ENCODE data around the gene SEPTIN5. TPM values are rescaled to one million over a fixed set of nuclear protein-coding genes. Genes with fewer than 3 reads are reported as not detected.

Gene SEPTIN5
- polyA plus RNA-seq, 1 experiment, result 13.1 TPM

- H3K9me3 ChIP-seq (ENCODE audit: control insufficient read depth, insufficient read depth, low read length), result peaks cover 13% of the 10 kb centered on the region; the same call in 1 of the 2 replicates
- ChIA-PET POLR2A (interaction anchor here (0.5 kb wide), 1 partner anchor 192 kb away, joined by 7 read pairs; no protein-coding TSS in a partner anchor), CTCF (no interaction called here)
- H3K4me3 ChIP-seq (ENCODE audit: low read depth, low read length), result no peak overlapping the region
- DNase-seq (ENCODE audit: low read depth, low spot score), result no peak
- no peak overlapping the region for H3K27ac ChIP-seq (ENCODE audit: low read depth, low read length)
- peaks cover 84% of the 10 kb centered on the region for H3K27me3 ChIP-seq (ENCODE audit: control insufficient read depth, insufficient read depth, low read length)
- no peak for TF ChIP-seq CTCF (IDR thresholded peaks at IDR 0.05; ENCODE audit: low read depth, low read length)
These were observed 44.7 kb downstream of the SEPTIN5 start for GRCh38 chr22:19758896-19759426.

- no peak for DNase-seq (ENCODE audit: low read depth, low spot score)
- H3K9me3 ChIP-seq (ENCODE audit: control insufficient read depth, insufficient read depth, low read length), result peaks cover 19% of the 10 kb centered on the region; the same call in 1 of the 2 replicates
- POLR2A ChIA-PET, result no interaction called here
- peaks cover 84% of the 10 kb centered on the region for H3K27me3 ChIP-seq (ENCODE audit: control insufficient read depth, insufficient read depth, low read length)
- H3K4me3 ChIP-seq (ENCODE audit: low read depth, low read length), result no peak overlapping the region
- no peak overlapping the region for H3K27ac ChIP-seq (ENCODE audit: low read depth, low read length)
- CTCF ChIA-PET, result no interaction called here
- TF ChIP-seq CTCF (IDR thresholded peaks at IDR 0.05; ENCODE audit: low read depth, low read length), result no peak
These were observed 45.2 kb downstream of the SEPTIN5 start for GRCh38 chr22:19759427-19760057.

GRCh38 chr22:19760058-19760950 lies 46.0 kb downstream of the SEPTIN5 start, which contains the start of gene TBX1:
TSS of gene TBX1 (plus strand) at chr22:19760778. CDS start at chr22:19760844, 66 bp downstream.
- peaks cover 86% of the 10 kb centered on the region for H3K27me3 ChIP-seq (ENCODE audit: control insufficient read depth, insufficient read depth, low read length)
- peaks cover 21% of the 10 kb centered on the region; the same call in 1 of the 2 replicates for H3K9me3 ChIP-seq (ENCODE audit: control insufficient read depth, insufficient read depth, low read length)
- ChIA-PET CTCF (no interaction called here), POLR2A (no interaction called here)
- no peak for DNase-seq (ENCODE audit: low read depth, low spot score)
- no peak for TF ChIP-seq CTCF (IDR thresholded peaks at IDR 0.05; ENCODE audit: low read depth, low read length)
- no peak within 1 kb of the TSS for H3K27ac ChIP-seq (ENCODE audit: low read depth, low read length)
- H3K4me3 ChIP-seq (ENCODE audit: low read depth, low read length), result peak within 1 kb of the TSS; percentile 7; the same call in 1 of the 2 replicates

GRCh38 chr22:19760951-19761724 lies 46.8 kb downstream of the SEPTIN5 start:
- ChIA-PET CTCF (no interaction called here), POLR2A (no interaction called here)
- no peak for DNase-seq (ENCODE audit: low read depth, low spot score)
- Histone ChIP-seq H3K4me3 (ENCODE audit: low read depth, low read length) (no peak overlapping the region; the same call in 1 of the 2 replicates), H3K27me3 (ENCODE audit: control insufficient read depth, insufficient read depth, low read length) (peaks cover 81% of the 10 kb centered on the region), H3K9me3 (ENCODE audit: control insufficient read depth, insufficient read depth, low read length) (peaks cover 21% of the 10 kb centered on the region; the same call in 1 of the 2 replicates), H3K27ac (ENCODE audit: low read depth, low read length) (no peak overlapping the region)
- no peak for TF ChIP-seq CTCF (IDR thresholded peaks at IDR 0.05; ENCODE audit: low read depth, low read length)

All from AG04450 (cell line).